Activated CD8-positive, alpha-beta memory T cell treated with anti-CD3 and anti-CD28 coated beads, Interleukin-2, amount 10 ng/mL, durations not matched to agents 7 days and 5 days (primary cell): ENCODE data around the gene ADAMTS17. TPM values are rescaled to one million over a fixed set of nuclear protein-coding genes. Genes with fewer than 3 reads are reported as not detected.

ENCODE experiments used
- ATAC-seq: fragments of 150-1000 bp; cut with Tn5 transposase; one replicate; pipeline ENCODE4 v1.10.0; 2021; ENCODE audit warnings: moderate library complexity
- CTCF ChIA-PET: fragments of 350-600 bp; sonication (Branson Sonifier 250); formaldehyde crosslinking; loops from one replicate; lab custom pipeline; 2021; ENCODE audit warnings: antibody characterized with exemption; lab: Charles Lee
- DNase-seq: peaks from one replicate; pipeline ENCODE4 v3.0.0-alpha.2; 2020
- H3K27ac Mint-ChIP-seq: one replicate; pipeline ENCODE4 v1.8.0; 2021; ENCODE audit warnings: mild to moderate bottlenecking, mixed read lengths
- H3K27me3 Mint-ChIP-seq: one replicate; pipeline ENCODE4 v1.8.0; 2021; ENCODE audit warnings: mixed read lengths
- H3K36me3 Mint-ChIP-seq: one replicate; pipeline ENCODE4 v1.8.0; 2021; ENCODE audit warnings: mild to moderate bottlenecking, mixed read lengths
- H3K4me1 Mint-ChIP-seq: one replicate; pipeline ENCODE4 v1.8.0; 2021; ENCODE audit warnings: mixed read lengths
- H3K4me3 Mint-ChIP-seq: one replicate; pipeline ENCODE4 v1.8.0; 2021; ENCODE audit warnings: mild to moderate bottlenecking, moderate library complexity, mixed read lengths
- H3K9me3 Mint-ChIP-seq: one replicate; pipeline ENCODE4 v1.8.0; 2022; ENCODE audit warnings: low read depth, mixed read lengths
- total RNA-seq, 2 experiments: library from RNA; stranded (reverse); gene quantifications; one replicate each; pipeline ENCODE4 v1.2.3, GENCODE V29; 2021

Gene ADAMTS17
- total RNA-seq, 2 experiments from 2014 or later, result 1.6 to 1.9 TPM

GRCh38 chr15:100191161-100191560 lies 150.6 kb downstream of the ADAMTS17 start:
- no peak overlapping the region for H3K27ac Mint-ChIP-seq
- H3K27me3 Mint-ChIP-seq, result peaks cover 2% of the 10 kb centered on the region
- no peak overlapping the region for H3K4me3 Mint-ChIP-seq
- ATAC-seq (no peak), DNase-seq (no peak)
- no peaks in the 10 kb centered on the region for H3K4me1 Mint-ChIP-seq
- no peaks in the 10 kb centered on the region for H3K9me3 Mint-ChIP-seq
- H3K36me3 Mint-ChIP-seq, result no peaks in the 10 kb centered on the region
- CTCF ChIA-PET, result interaction anchor here (0.5 to 1.0 kb wide), 2 partner anchors 75 to 263 kb away, joined by 3 to 4 read pairs; no protein-coding TSS in a partner anchor

GRCh38 chr15:100190675-100191074 lies 151.1 kb downstream of the ADAMTS17 start:
- no peak overlapping the region for H3K27ac Mint-ChIP-seq
- DNase-seq (no peak), ATAC-seq (no peak)
- peaks cover 2% of the 10 kb centered on the region for H3K27me3 Mint-ChIP-seq
- no peaks in the 10 kb centered on the region for H3K9me3 Mint-ChIP-seq
- no peaks in the 10 kb centered on the region for H3K36me3 Mint-ChIP-seq
- CTCF ChIA-PET, result interaction anchor here (1.0 kb wide), 1 partner anchor 262 kb away, joined by 3 read pairs; no protein-coding TSS in a partner anchor
- H3K4me3 Mint-ChIP-seq, result no peak overlapping the region
- no peaks in the 10 kb centered on the region for H3K4me1 Mint-ChIP-seq

GRCh38 chr15:100189849-100190248 lies 151.9 kb downstream of the ADAMTS17 start:
- Mint-ChIP-seq H3K27ac (no peak overlapping the region), H3K27me3 (peaks cover 2% of the 10 kb centered on the region), H3K4me1 (no peaks in the 10 kb centered on the region), H3K9me3 (no peaks in the 10 kb centered on the region), H3K4me3 (no peak overlapping the region), H3K36me3 (peaks cover under 1% of the 10 kb centered on the region)
- no peak for DNase-seq
- no peak for ATAC-seq
- CTCF ChIA-PET, result no interaction called here

- peaks cover 2% of the 10 kb centered on the region for H3K27me3 Mint-ChIP-seq
- CTCF ChIA-PET, result no interaction called here
- no peak for DNase-seq
These were observed 152.5 kb downstream of the ADAMTS17 start for GRCh38 chr15:100189319-100189718.

GRCh38 chr15:100187677-100188076 lies 154.1 kb downstream of the ADAMTS17 start:
- Mint-ChIP-seq H3K27me3 (peaks cover 2% of the 10 kb centered on the region), H3K36me3 (peaks cover 1% of the 10 kb centered on the region), H3K4me3 (no peak overlapping the region), H3K9me3 (no peaks in the 10 kb centered on the region), H3K27ac (no peak overlapping the region), H3K4me1 (no peaks in the 10 kb centered on the region)
- DNase-seq (peak; percentile 7), ATAC-seq (no peak)
- CTCF ChIA-PET, result no interaction called here

More at GRCh38 chr15:100189319-100189718, 152.5 kb downstream of the ADAMTS17 start:
- ATAC-seq, result no peak
- no peak overlapping the region for H3K27ac Mint-ChIP-seq
- no peak overlapping the region for H3K4me3 Mint-ChIP-seq
- no peaks in the 10 kb centered on the region for H3K9me3 Mint-ChIP-seq
- no peaks in the 10 kb centered on the region for H3K4me1 Mint-ChIP-seq
- H3K36me3 Mint-ChIP-seq, result peaks cover 1% of the 10 kb centered on the region

GRCh38 chr15:100186960-100187359 lies 154.8 kb downstream of the ADAMTS17 start:
- CTCF ChIA-PET, result no interaction called here
- peaks cover 2% of the 10 kb centered on the region for H3K27me3 Mint-ChIP-seq
- H3K4me1 Mint-ChIP-seq, result no peaks in the 10 kb centered on the region
- H3K9me3 Mint-ChIP-seq, result no peaks in the 10 kb centered on the region
- DNase-seq (peak; percentile 23), ATAC-seq (no peak)
- peaks cover 1% of the 10 kb centered on the region for H3K36me3 Mint-ChIP-seq
- no peak overlapping the region for H3K27ac Mint-ChIP-seq
- no peak overlapping the region for H3K4me3 Mint-ChIP-seq

GRCh38 chr15:100186366-100186765 lies 155.4 kb downstream of the ADAMTS17 start:
- DNase-seq, result peak; percentile 19
- H3K27ac Mint-ChIP-seq, result no peak overlapping the region
- CTCF ChIA-PET, result no interaction called here

GRCh38 chr15:100183921-100184495 lies 157.8 kb downstream of the ADAMTS17 start:
- ATAC-seq (no peak), DNase-seq (peak; percentile 27)
- H3K27ac Mint-ChIP-seq, result no peak overlapping the region
- CTCF ChIA-PET, result no interaction called here
- H3K27me3 Mint-ChIP-seq, result peaks cover 6% of the 10 kb centered on the region
- no peak overlapping the region for H3K4me3 Mint-ChIP-seq
- H3K9me3 Mint-ChIP-seq, result no peaks in the 10 kb centered on the region
- H3K36me3 Mint-ChIP-seq, result peaks cover 1% of the 10 kb centered on the region
- H3K4me1 Mint-ChIP-seq, result no peaks in the 10 kb centered on the region

More at GRCh38 chr15:100186366-100186765, 155.4 kb downstream of the ADAMTS17 start:
- H3K4me1 Mint-ChIP-seq, result no peaks in the 10 kb centered on the region
- peaks cover 1% of the 10 kb centered on the region for H3K36me3 Mint-ChIP-seq
- no peak for ATAC-seq
- no peaks in the 10 kb centered on the region for H3K9me3 Mint-ChIP-seq
- H3K27me3 Mint-ChIP-seq, result peaks cover 2% of the 10 kb centered on the region
- no peak overlapping the region for H3K4me3 Mint-ChIP-seq

- peaks cover 4% of the 10 kb centered on the region for H3K9me3 Mint-ChIP-seq
- no peak for ATAC-seq
- H3K36me3 Mint-ChIP-seq, result peaks cover 1% of the 10 kb centered on the region
- DNase-seq, result peak; percentile 11
- H3K4me3 Mint-ChIP-seq, result no peak overlapping the region
- H3K4me1 Mint-ChIP-seq, result no peaks in the 10 kb centered on the region
- no peak overlapping the region for H3K27ac Mint-ChIP-seq
- H3K27me3 Mint-ChIP-seq, result peaks cover 10% of the 10 kb centered on the region
- CTCF ChIA-PET, result no interaction called here
These were observed 160.9 kb downstream of the ADAMTS17 start for GRCh38 chr15:100180921-100181320.

GRCh38 chr15:100175406-100176114 lies 166.2 kb downstream of the ADAMTS17 start:
- H3K9me3 Mint-ChIP-seq, result peaks cover 8% of the 10 kb centered on the region
- H3K27me3 Mint-ChIP-seq, result peaks cover 10% of the 10 kb centered on the region
- peaks cover 8% of the 10 kb centered on the region for H3K4me1 Mint-ChIP-seq
- ATAC-seq, result no peak
- no peak overlapping the region for H3K27ac Mint-ChIP-seq
- CTCF ChIA-PET, result no interaction called here
- DNase-seq, result peak; percentile 25
- peaks cover 2% of the 10 kb centered on the region for H3K36me3 Mint-ChIP-seq
- no peak overlapping the region for H3K4me3 Mint-ChIP-seq

GRCh38 chr15:100174904-100175275 lies 166.9 kb downstream of the ADAMTS17 start:
- DNase-seq (no peak), ATAC-seq (no peak)
- CTCF ChIA-PET, result interaction anchor here (1.8 kb wide), 1 partner anchor 164 kb away, joined by 5 read pairs; no protein-coding TSS in a partner anchor
- Mint-ChIP-seq H3K36me3 (peaks cover 2% of the 10 kb centered on the region), H3K27me3 (peaks cover 10% of the 10 kb centered on the region), H3K4me3 (no peak overlapping the region), H3K9me3 (peaks cover 8% of the 10 kb centered on the region), H3K4me1 (peaks cover 15% of the 10 kb centered on the region), H3K27ac (no peak overlapping the region)

- CTCF ChIA-PET, result interaction anchor here (1.8 kb wide), 1 partner anchor 165 kb away, joined by 5 read pairs; no protein-coding TSS in a partner anchor
- Mint-ChIP-seq H3K27me3 (peaks cover 9% of the 10 kb centered on the region), H3K9me3 (peaks cover 8% of the 10 kb centered on the region), H3K36me3 (peaks cover 2% of the 10 kb centered on the region), H3K27ac (no peak overlapping the region), H3K4me3 (no peak overlapping the region), H3K4me1 (peaks cover 20% of the 10 kb centered on the region)
- DNase-seq (no peak), ATAC-seq (no peak)
These were observed 167.4 kb downstream of the ADAMTS17 start for GRCh38 chr15:100174159-100174903.

- peak; percentile 11 for DNase-seq
- H3K27ac Mint-ChIP-seq, result no peak overlapping the region
- peaks cover 21% of the 10 kb centered on the region for H3K4me1 Mint-ChIP-seq
- peaks cover 11% of the 10 kb centered on the region for H3K27me3 Mint-ChIP-seq
- peaks cover 2% of the 10 kb centered on the region for H3K36me3 Mint-ChIP-seq
- ATAC-seq, result no peak
- peaks cover 8% of the 10 kb centered on the region for H3K9me3 Mint-ChIP-seq
- CTCF ChIA-PET, result no interaction called here
- H3K4me3 Mint-ChIP-seq, result no peak overlapping the region
These were observed 169.3 kb downstream of the ADAMTS17 start for GRCh38 chr15:100172356-100173024.
